ENCODE results near the gene FAM131A. TPM values are rescaled to one million over a fixed set of nuclear protein-coding genes. Genes with fewer than 3 reads are reported as not detected.
"Not testable (repeated sequence)": the region's sequence is repeated elsewhere in the genome, so short reads cannot be mapped to it uniquely, and the experiment has no call there.

Gene FAM131A
- polyA plus RNA-seq, 4 donors = 9.7 to 13.1 (median 10.8) TPM

DNA sequence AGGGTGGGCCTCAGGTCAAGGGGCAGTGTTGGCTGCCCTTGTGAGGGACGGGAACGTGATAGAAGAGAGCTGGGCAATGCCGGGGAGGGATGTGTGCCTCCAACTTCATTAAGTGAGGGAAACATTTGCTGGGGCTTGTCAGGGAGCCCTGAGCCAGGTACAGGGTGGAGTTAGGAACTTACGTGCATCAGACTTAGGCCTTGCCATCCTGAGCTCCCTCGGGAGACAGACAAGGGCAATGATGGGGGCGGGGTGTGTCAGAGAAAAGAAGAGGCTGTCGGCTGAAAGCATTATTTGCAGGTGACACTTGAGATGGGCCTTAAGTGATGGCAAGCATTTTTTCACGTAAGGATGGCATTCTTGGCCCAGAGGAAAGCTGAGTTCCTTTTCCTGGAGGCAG is 1.6 kb downstream of the FAM131A start:
- peak overlapping the region in 2 of 3 donors; percentile 9 to 67 for H3K27ac ChIP-seq (ENCODE audit: low read depth in 1 of 3, low read length in 2 of 3)
- FAIRE-seq (no peak), DNase-seq (no peak)
- peaks cover 0 to 29% (median 0%) of the 10 kb centered on the region in 3 donors for H3K4me1 ChIP-seq (ENCODE audit: control insufficient read depth in 3 of 3, insufficient read depth in 2 of 3, low read depth in 1 of 3, low read length in 2 of 3)
- H3K4me3 ChIP-seq (ENCODE audit: low read depth in 1 of 3, low read length in 3 of 3) = peak overlapping the region in 1 of 3 donors; percentile 24
- H3K9me3 ChIP-seq (ENCODE audit: control insufficient read depth in 2 of 2, insufficient read depth in 1 of 2, low read depth in 1 of 2, low read length in 1 of 2) = no peaks in the 10 kb centered on the region
- 57 to 63% (median 58%) methylated on average over 8 of the region's 8 CpGs for WGBS, 3 donors
- H3K27me3 ChIP-seq (ENCODE audit: control insufficient read depth in 3 of 3, insufficient read depth in 3 of 3, low read length in 3 of 3) = no peaks in the 10 kb centered on the region
- peaks cover 0 to 53% (median 6%) of the 10 kb centered on the region in 3 donors for H3K36me3 ChIP-seq (ENCODE audit: control insufficient read depth in 3 of 3, insufficient read depth in 2 of 3, low read depth in 1 of 3, low read length in 3 of 3)

DNA sequence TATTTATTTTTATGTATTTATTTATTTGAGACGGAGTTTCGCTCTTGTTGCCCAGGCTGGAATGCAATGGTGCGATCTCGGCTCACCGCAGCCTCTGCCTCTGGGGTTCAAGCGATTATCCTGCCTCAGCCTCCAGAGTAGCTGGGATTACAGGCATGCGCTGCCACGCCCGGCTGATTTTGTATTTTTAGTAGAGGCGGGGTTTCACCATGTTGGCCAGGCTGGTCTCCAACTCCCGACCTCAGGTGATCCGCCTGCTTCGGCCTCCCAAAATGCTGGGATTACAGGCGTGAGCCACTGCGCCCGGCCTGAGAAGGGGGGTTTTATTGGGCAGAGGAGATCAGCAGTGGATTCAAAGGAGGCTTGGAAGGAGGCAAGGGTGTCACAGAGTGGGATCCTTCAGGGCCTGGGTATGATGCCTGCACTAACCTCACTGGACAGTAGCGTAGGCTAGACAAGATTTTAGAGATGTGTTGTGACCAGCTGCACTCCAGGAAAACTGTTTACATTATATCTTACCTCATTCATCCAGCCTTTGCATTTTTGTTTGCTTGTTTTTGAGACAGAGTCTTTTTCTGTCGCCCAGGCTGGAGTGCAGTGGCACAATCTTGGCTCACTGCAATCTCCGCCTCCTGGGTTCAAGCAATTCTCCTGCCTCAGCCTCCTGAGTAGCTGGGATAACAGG is 2.2 kb downstream of the FAM131A start:
- Histone ChIP-seq H3K27ac (ENCODE audit: low read depth in 1 of 3, low read length in 2 of 3) (peak overlapping the region in 1 of 3 donors; percentile 67), H3K36me3 (ENCODE audit: control insufficient read depth in 3 of 3, insufficient read depth in 2 of 3, low read depth in 1 of 3, low read length in 3 of 3) (peaks cover 0 to 53% (median 5%) of the 10 kb centered on the region in 3 donors), H3K4me1 (ENCODE audit: control insufficient read depth in 3 of 3, insufficient read depth in 2 of 3, low read depth in 1 of 3, low read length in 2 of 3) (peaks cover 0 to 29% (median 0%) of the 10 kb centered on the region in 3 donors)
- not testable (repeated sequence) for H3K4me3 ChIP-seq (ENCODE audit: low read depth in 1 of 3, low read length in 3 of 3); H3K27me3 ChIP-seq (ENCODE audit: control insufficient read depth in 3 of 3, insufficient read depth in 3 of 3, low read length in 3 of 3); FAIRE-seq; DNase-seq; H3K9me3 ChIP-seq (ENCODE audit: control insufficient read depth in 2 of 2, insufficient read depth in 1 of 2, low read depth in 1 of 2, low read length in 1 of 2)
- 90 to 92% (median 92%) methylated on average over 19 of the region's 19 CpGs for WGBS, 3 donors

DNA sequence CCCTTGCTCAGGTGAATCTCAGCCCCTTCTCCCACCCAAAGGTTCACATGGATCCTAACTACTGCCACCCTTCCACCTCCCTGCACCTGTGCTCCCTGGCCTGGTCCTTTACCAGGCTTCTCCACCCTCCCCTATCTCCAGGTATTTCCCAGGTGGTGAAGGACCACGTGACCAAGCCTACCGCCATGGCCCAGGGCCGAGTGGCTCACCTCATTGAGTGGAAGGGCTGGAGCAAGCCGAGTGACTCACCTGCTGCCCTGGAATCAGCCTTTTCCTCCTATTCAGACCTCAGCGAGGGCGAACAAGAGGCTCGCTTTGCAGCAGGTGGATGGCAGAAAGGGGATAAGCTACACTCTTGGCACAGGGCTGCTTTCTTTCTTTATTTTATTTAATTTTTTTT is 4.5 kb downstream of the FAM131A start:
- FAIRE-seq (no peak), DNase-seq (peak in 1 of 2 donors; percentile 93)
- Histone ChIP-seq H3K4me3 (ENCODE audit: low read depth in 1 of 3, low read length in 3 of 3) (no peak overlapping the region), H3K4me1 (ENCODE audit: control insufficient read depth in 3 of 3, insufficient read depth in 2 of 3, low read depth in 1 of 3, low read length in 2 of 3) (peaks cover 0 to 35% (median 3%) of the 10 kb centered on the region in 3 donors), H3K9me3 (ENCODE audit: control insufficient read depth in 2 of 2, insufficient read depth in 1 of 2, low read depth in 1 of 2, low read length in 1 of 2) (no peaks in the 10 kb centered on the region), H3K27me3 (ENCODE audit: control insufficient read depth in 3 of 3, insufficient read depth in 3 of 3, low read length in 3 of 3) (no peaks in the 10 kb centered on the region), H3K36me3 (ENCODE audit: control insufficient read depth in 3 of 3, insufficient read depth in 2 of 3, low read depth in 1 of 3, low read length in 3 of 3) (peaks cover 0 to 61% (median 3%) of the 10 kb centered on the region in 3 donors), H3K27ac (ENCODE audit: low read depth in 1 of 3, low read length in 2 of 3) (no peak overlapping the region)
- 18 to 84% (median 41%) methylated on average over 7 of the region's 7 CpGs for WGBS, 3 donors

DNA sequence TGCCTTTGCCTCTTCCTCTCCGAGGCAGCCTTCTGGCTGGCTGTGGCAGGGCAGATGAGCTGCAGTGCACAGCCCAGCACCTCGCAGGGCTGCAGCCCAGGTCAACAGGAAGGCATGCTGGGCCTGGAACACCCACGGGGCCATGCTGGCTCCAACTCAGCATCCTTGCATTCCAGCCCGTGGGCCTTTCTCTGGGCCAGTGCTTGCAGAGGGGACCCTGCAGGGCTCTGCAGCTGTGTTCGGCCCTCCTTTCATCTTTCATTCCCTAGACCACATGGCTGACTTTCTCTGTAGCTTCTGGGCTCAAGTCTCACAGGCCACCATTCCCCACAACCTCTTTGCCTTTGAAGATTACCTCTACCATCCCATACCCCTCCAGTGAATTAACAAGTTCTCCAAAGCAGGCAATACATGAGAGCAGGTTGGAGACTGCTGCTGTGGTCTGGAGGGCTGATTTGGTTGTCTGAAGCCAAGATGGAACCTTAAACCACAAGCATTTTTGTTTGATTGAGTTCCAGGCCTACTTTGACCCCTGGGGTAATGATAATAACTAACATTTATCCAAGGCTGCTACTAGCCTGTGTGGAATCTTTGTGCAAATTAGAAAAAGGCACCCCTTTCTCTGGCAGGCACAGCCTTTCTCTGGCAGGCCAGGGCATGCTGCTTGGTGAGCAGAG is 5.9 kb downstream of the FAM131A start:
- H3K27me3 ChIP-seq (ENCODE audit: control insufficient read depth in 3 of 3, insufficient read depth in 3 of 3, low read length in 3 of 3) = no peaks in the 10 kb centered on the region
- peaks cover 0 to 22% (median 3%) of the 10 kb centered on the region in 3 donors for H3K4me1 ChIP-seq (ENCODE audit: control insufficient read depth in 3 of 3, insufficient read depth in 2 of 3, low read depth in 1 of 3, low read length in 2 of 3)
- H3K27ac ChIP-seq (ENCODE audit: low read depth in 1 of 3, low read length in 2 of 3) = no peak overlapping the region
- FAIRE-seq (no peak), DNase-seq (no peak)
- WGBS, 3 donors = 80 to 93% (median 90%) methylated on average over 4 to 5 of the region's 5 CpGs
- H3K9me3 ChIP-seq (ENCODE audit: control insufficient read depth in 2 of 2, insufficient read depth in 1 of 2, low read depth in 1 of 2, low read length in 1 of 2) = no peaks in the 10 kb centered on the region
- H3K4me3 ChIP-seq (ENCODE audit: low read depth in 1 of 3, low read length in 3 of 3) = no peak overlapping the region
- peaks cover 0 to 64% (median 3%) of the 10 kb centered on the region in 3 donors for H3K36me3 ChIP-seq (ENCODE audit: control insufficient read depth in 3 of 3, insufficient read depth in 2 of 3, low read depth in 1 of 3, low read length in 3 of 3)

DNA sequence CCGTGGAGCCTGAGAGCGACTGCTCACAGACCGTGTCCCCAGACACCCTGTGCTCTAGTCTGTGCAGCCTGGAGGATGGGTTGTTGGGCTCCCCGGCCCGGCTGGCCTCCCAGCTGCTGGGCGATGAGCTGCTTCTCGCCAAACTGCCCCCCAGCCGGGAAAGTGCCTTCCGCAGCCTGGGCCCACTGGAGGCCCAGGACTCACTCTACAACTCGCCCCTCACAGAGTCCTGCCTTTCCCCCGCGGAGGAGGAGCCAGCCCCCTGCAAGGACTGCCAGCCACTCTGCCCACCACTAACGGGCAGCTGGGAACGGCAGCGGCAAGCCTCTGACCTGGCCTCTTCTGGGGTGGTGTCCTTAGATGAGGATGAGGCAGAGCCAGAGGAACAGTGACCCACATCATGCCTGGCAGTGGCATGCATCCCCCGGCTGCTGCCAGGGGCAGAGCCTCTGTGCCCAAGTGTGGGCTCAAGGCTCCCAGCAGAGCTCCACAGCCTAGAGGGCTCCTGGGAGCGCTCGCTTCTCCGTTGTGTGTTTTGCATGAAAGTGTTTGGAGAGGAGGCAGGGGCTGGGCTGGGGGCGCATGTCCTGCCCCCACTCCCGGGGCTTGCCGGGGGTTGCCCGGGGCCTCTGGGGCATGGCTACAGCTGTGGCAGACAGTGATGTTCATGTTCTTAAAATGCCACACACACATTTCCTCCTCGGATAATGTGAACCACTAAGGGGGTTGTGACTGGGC is 7.3 kb downstream of the FAM131A start:
- WGBS, 3 donors = 88 to 93% (median 90%) methylated on average over 22 to 24 of the region's 24 CpGs
- peaks cover 0 to 15% (median 3%) of the 10 kb centered on the region in 3 donors for H3K4me1 ChIP-seq (ENCODE audit: control insufficient read depth in 3 of 3, insufficient read depth in 2 of 3, low read depth in 1 of 3, low read length in 2 of 3)
- no peak overlapping the region for H3K4me3 ChIP-seq (ENCODE audit: low read depth in 1 of 3, low read length in 3 of 3)
- peaks cover 0 to 70% (median 3%) of the 10 kb centered on the region in 3 donors for H3K36me3 ChIP-seq (ENCODE audit: control insufficient read depth in 3 of 3, insufficient read depth in 2 of 3, low read depth in 1 of 3, low read length in 3 of 3)
- no peak for FAIRE-seq
- DNase-seq = no peak
- H3K27ac ChIP-seq (ENCODE audit: low read depth in 1 of 3, low read length in 2 of 3) = no peak overlapping the region
- no peaks in the 10 kb centered on the region for H3K27me3 ChIP-seq (ENCODE audit: control insufficient read depth in 3 of 3, insufficient read depth in 3 of 3, low read length in 3 of 3)
- no peaks in the 10 kb centered on the region for H3K9me3 ChIP-seq (ENCODE audit: control insufficient read depth in 2 of 2, insufficient read depth in 1 of 2, low read depth in 1 of 2, low read length in 1 of 2)

DNA sequence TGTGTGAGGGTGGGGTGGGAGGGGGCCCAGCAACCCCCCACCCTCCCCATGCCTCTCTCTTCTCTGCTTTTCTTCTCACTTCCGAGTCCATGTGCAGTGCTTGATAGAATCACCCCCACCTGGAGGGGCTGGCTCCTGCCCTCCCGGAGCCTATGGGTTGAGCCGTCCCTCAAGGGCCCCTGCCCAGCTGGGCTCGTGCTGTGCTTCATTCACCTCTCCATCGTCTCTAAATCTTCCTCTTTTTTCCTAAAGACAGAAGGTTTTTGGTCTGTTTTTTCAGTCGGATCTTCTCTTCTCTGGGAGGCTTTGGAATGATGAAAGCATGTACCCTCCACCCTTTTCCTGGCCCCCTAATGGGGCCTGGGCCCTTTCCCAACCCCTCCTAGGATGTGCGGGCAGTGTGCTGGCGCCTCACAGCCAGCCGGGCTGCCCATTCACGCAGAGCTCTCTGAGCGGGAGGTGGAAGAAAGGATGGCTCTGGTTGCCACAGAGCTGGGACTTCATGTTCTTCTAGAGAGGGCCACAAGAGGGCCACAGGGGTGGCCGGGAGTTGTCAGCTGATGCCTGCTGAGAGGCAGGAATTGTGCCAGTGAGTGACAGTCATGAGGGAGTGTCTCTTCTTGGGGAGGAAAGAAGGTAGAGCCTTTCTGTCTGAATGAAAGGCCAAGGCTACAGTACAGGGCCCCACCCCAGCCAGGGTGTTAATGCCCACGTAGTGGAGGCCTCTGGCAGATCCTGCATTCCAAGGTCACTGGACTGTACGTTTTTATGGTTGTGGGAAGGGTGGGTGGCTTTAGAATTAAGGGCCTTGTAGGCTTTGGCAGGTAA is 8.1 kb downstream of the FAM131A start:
- Histone ChIP-seq H3K4me3 (ENCODE audit: low read depth in 1 of 3, low read length in 3 of 3) (no peak overlapping the region), H3K27me3 (ENCODE audit: control insufficient read depth in 3 of 3, insufficient read depth in 3 of 3, low read length in 3 of 3) (no peaks in the 10 kb centered on the region), H3K36me3 (ENCODE audit: control insufficient read depth in 3 of 3, insufficient read depth in 2 of 3, low read depth in 1 of 3, low read length in 3 of 3) (peaks cover 0 to 75% (median 3%) of the 10 kb centered on the region in 3 donors), H3K4me1 (ENCODE audit: control insufficient read depth in 3 of 3, insufficient read depth in 2 of 3, low read depth in 1 of 3, low read length in 2 of 3) (peaks cover 0 to 15% (median 3%) of the 10 kb centered on the region in 3 donors), H3K27ac (ENCODE audit: low read depth in 1 of 3, low read length in 2 of 3) (peak overlapping the region; percentile 71 to 72 (median 72)), H3K9me3 (ENCODE audit: control insufficient read depth in 2 of 2, insufficient read depth in 1 of 2, low read depth in 1 of 2, low read length in 1 of 2) (no peaks in the 10 kb centered on the region)
- FAIRE-seq (no peak), DNase-seq (peak; percentile 89 to 94)
- 35 to 52% (median 39%) methylated on average over 13 to 14 of the region's 14 CpGs for WGBS, 3 donors

DNA sequence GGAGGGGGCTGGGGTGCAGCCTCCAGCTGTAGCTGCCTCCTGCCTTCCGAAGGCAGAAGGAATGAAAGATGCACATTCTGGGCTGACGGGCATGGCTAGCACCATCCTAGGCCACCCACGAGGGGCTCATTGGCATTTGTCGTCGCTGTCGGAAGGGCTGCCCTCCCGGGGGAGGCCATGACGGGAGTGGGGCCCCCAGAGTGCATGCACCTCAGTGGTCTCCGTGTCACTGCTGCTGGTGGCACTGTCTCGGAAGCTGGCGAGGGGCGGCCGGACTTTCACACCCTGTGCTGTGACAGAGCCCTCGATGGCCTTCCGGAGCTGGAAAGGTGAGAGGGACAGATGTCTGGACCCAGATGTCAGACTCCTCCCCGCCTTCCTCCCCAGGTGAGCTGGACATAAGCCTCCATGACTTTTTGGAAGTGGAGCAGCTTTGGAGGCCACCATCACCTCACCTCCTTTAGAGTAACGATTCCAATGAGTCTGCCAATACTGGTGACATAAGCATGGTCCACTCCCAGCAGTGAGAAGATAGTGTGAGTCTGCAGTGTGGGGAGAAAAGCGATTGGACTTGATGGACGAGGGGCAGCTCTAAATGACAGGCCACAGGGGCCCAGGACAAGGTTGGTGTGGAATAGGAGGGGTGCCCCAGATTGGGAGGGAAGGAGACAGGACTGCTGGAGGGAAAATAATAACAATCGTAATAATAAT is 9.2 kb downstream of the FAM131A start:
- DNase-seq = no peak
- Histone ChIP-seq H3K36me3 (ENCODE audit: control insufficient read depth in 3 of 3, insufficient read depth in 2 of 3, low read depth in 1 of 3, low read length in 3 of 3) (peaks cover 0 to 75% (median 3%) of the 10 kb centered on the region in 3 donors), H3K4me1 (ENCODE audit: control insufficient read depth in 3 of 3, insufficient read depth in 2 of 3, low read depth in 1 of 3, low read length in 2 of 3) (peaks cover 2 to 19% (median 6%) of the 10 kb centered on the region in 3 donors), H3K4me3 (ENCODE audit: low read depth in 1 of 3, low read length in 3 of 3) (no peak overlapping the region), H3K27me3 (ENCODE audit: control insufficient read depth in 3 of 3, insufficient read depth in 3 of 3, low read length in 3 of 3) (no peaks in the 10 kb centered on the region), H3K27ac (ENCODE audit: low read depth in 1 of 3, low read length in 2 of 3) (peak overlapping the region; percentile 52 to 72 (median 71)), H3K9me3 (ENCODE audit: control insufficient read depth in 2 of 2, insufficient read depth in 1 of 2, low read depth in 1 of 2, low read length in 1 of 2) (no peaks in the 10 kb centered on the region)
- no peak for FAIRE-seq
- 91 to 96% (median 93%) methylated on average over 20 of the region's 20 CpGs for WGBS, 3 donors
